HG03060 (cell line): ENCODE results near the gene UVSSA.

Source experiments
- ATAC-seq: cut with Tn5 transposase; IDR thresholded peaks from one replicate; pipeline ENCODE4 v1.9.1; 2021; ENCODE audit warnings: low read depth, moderate number of reproducible peaks; ENCODE audit not compliant: unreplicated experiment

UVSSA gene

GRCh38 chr4:1403591-1404572, 56.9 kb downstream of the UVSSA start:
- no peak for ATAC-seq

GRCh38 chr4:1404573-1405253, 57.7 kb downstream of the UVSSA start:
- ATAC-seq, result no peak

- no peak for ATAC-seq
These were observed 58.2 kb downstream of the UVSSA start for GRCh38 chr4:1405254-1405635.

- no peak for ATAC-seq
These were observed 58.8 kb downstream of the UVSSA start for GRCh38 chr4:1405636-1406393.

- no peak for ATAC-seq
These were observed 59.5 kb downstream of the UVSSA start, which contains the start of gene NKX1-1 for GRCh38 chr4:1406394-1406980. Gene NKX1-1 (minus strand): TSS chr4:1406442. CDS start chr4:1406442, 0 bp downstream.

GRCh38 chr4:1406981-1407656, 60.1 kb downstream of the UVSSA start:
- no peak for ATAC-seq

- ATAC-seq, result no peak
These were observed 60.8 kb downstream of the UVSSA start for GRCh38 chr4:1407657-1408333.

GRCh38 chr4:1408418-1408817, 61.4 kb downstream of the UVSSA start:
- ATAC-seq, result no peak

GRCh38 chr4:1409079-1409478, 62.1 kb downstream of the UVSSA start:
- no peak for ATAC-seq

- no peak for ATAC-seq
These were observed 62.8 kb downstream of the UVSSA start for GRCh38 chr4:1409491-1410425.

- no peak for ATAC-seq
These were observed 63.7 kb downstream of the UVSSA start for GRCh38 chr4:1410491-1411325.

- ATAC-seq, result no peak
These were observed 64.7 kb downstream of the UVSSA start for GRCh38 chr4:1411436-1412375.

GRCh38 chr4:1412376-1413203, 65.6 kb downstream of the UVSSA start:
- no peak for ATAC-seq

- ATAC-seq, result no peak
These were observed 66.2 kb downstream of the UVSSA start for GRCh38 chr4:1413204-1413663.

- no peak for ATAC-seq
These were observed 66.9 kb downstream of the UVSSA start for GRCh38 chr4:1413687-1414479.
